Measurements from ENCODE around the gene SLC25A2.
A peak's percentile ranks its signal among the peaks of the same experiment; 100 is the strongest.
"Not testable (repeated sequence)": the region's sequence is repeated elsewhere in the genome, so short reads cannot be mapped to it uniquely, and the experiment has no call there.

Gene SLC25A2

DNA sequence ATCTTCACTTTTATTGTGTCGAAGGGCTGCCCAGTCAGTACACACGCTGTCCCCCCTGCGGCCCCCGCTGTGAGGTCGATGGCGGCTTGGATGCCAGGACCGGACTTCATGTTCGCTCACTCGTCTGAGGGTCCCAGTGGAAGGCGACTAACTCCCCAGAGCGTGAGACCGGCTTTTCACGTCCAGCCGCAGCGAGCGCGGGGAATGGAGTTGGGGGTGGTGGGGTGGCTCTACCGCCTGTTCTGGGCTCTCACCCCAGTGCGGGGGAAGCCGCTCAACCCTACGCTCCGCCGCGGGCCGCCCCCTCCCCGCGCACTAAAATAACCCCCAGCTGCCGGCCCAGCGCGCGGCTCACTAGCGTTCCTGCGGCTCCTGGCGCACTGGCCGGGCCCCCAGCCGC lies at the start of gene SLC25A2:
Gene SLC25A2 (minus strand): TSS at position 294 of the 400 bp plus-strand sequence. CDS start 184 bp downstream, at position 110.
- DNase-seq (ENCODE audit: low spot score), result no peak

DNA sequence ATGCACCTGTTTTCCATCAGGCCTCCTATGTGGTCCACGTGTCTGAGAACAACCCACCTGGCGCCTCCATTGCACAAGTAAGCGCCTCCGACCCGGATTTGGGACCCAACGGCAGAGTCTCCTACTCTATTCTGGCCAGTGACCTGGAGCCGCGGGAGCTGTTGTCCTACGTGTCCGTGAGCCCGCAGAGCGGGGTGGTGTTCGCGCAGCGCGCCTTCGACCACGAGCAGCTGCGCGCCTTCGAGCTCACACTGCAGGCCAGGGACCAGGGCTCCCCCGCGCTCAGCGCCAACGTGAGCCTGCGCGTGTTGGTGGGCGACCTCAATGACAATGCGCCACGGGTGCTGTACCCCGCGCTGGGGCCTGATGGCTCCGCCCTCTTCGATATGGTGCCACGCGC lies 47.7 kb upstream of the SLC25A2 start:
- no peak for DNase-seq (ENCODE audit: low spot score)

DNA sequence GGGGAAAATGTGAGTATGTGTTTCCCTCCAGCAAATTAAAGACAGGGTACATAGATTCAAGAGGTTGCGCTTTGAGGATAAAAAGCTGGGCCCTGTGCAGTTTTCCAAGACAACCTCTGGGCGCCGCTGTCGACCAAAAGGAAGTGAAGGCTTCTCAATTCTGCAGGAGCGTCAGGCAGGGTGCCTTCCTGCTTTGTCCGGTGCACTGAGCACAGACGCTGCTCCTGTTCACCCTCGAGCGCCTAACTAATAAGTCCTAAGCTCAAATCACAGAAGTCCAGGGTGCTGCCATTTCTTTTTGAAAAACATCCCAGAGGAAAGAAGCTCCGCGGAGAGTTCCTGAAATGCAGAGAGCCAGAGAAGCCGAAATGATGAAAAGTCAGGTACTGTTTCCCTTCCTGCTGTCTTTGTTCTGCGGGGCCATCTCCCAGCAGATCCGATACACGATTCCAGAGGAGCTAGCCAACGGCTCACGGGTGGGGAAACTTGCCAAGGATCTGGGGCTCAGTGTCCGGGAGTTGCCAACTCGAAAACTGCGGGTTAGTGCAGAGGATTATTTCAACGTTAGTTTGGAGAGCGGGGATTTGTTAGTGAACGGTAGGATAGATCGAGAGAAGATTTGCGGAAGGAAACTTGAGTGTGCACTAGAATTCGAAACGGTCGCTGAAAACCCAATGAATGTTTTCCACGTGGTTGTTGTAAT lies 46.2 kb upstream of the SLC25A2 start, which contains the start of gene PCDHGB1:
Gene PCDHGB1 (plus strand): TSS at position 183 of the 703 bp plus-strand sequence. CDS start 162 bp downstream, at position 345.
- peak; percentile 21 for DNase-seq (ENCODE audit: low spot score)

DNA sequence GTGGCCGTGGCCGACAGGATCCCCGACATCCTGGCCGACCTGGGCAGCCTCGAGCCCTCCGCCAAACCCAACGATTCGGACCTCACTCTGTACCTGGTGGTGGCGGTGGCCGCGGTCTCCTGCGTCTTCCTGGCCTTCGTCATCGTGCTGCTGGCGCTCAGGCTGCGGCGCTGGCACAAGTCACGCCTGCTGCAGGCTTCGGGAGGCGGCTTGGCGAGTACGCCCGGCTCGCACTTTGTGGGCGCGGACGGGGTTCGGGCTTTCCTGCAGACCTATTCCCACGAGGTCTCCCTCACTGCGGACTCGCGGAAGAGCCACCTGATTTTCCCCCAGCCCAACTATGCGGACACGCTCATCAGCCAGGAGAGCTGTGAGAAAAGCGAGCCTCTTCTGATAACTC lies 42.2 kb upstream of the SLC25A2 start:
- not testable (repeated sequence) for DNase-seq (ENCODE audit: low spot score)

DNA sequence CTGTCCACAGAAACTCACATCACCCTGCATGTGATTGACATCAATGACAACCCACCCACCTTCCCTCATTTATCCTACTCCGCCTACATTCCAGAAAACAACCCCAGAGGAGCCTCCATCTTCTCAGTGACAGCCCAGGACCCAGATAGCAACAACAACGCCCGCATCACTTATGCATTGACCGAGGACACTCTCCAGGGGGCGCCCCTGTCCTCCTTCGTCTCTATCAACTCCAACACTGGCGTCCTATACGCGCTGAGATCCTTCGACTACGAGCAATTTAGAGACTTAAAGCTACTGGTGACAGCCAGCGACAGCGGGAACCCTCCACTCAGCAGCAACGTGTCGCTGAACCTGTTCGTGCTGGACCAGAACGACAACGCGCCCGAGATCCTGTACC lies 41.5 kb upstream of the SLC25A2 start:
- DNase-seq (ENCODE audit: low spot score), result no peak

DNA sequence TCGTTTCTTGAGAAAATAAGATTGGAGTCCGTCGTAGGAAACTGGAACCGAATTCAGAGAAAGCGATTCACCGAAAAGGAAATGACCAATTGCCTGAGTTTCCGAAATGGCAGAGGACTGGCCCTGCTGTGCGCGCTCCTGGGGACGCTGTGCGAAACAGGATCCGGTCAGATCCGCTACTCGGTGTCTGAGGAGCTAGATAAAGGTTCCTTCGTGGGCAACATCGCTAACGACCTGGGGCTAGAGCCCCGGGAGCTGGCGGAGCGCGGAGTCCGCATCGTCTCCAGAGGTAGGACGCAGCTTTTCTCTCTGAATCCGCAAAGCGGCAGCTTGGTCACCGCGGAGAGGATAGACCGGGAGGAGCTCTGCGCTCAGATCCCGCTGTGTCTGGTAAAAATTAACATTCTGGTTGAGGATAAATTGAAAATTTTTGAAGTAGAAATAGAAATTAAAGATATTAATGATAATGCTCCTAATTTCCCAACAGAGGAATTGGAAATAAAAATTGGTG lies 40.2 kb upstream of the SLC25A2 start:
- DNase-seq (ENCODE audit: low spot score), result no peak

DNA sequence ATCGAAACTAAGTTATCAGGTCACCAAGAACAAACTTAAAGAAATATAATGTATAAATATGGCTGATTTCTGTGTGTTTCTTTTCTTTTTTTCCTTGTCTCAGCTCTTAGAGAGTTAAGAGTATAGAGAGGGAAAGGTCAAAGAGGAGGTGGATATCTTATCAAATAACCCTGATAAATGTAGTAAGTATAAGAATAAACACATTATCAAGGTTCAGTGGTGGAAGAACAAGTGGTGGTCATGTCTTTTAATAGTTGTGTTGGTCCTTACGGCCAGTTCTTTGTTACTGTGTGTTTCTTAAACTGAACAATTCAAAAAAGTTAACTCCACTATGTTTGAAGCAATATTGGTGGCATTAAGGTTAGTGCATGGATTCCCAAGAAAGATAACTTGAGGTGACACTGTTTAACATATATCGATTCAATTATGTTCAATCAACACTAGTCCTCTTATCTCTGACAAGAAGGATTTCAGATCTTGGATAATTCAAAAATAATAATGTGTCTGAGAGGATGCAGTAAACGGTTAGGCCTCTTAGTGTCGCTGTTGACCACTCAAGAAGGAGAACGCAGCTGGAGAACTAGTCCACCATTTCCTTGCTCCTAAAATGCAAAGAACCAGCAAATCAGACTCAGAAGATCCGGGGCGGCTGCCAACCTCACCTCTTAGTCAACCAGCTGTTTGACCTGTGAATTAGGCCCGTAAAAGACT lies 39.5 kb upstream of the SLC25A2 start, which contains the start of gene PCDHGA3:
Gene PCDHGA3 (plus strand): TSS at position 588 of the 711 bp plus-strand sequence. CDS start 205 bp downstream, outside the sequence.
- DNase-seq (ENCODE audit: low spot score), result no peak

DNA sequence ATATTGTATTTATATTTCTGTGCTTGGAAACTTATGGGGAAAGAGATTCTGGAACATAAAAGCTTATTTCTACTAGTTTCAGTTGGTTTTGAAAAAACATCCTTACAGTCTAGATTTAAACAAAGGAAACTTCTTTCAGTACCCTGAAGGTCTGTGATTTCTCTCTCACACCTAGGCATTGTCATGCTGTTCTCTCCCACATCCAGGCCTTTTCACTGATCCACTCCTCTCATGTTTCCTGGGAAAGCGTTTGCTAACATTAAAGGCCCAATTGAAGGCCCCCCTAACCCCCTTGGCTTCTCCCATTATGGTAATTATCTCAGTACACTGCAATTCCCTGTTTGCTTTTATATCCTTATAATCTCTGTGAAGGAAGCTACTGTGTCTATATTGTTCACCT lies 38.9 kb upstream of the SLC25A2 start:
- no peak for DNase-seq (ENCODE audit: low spot score)

DNA sequence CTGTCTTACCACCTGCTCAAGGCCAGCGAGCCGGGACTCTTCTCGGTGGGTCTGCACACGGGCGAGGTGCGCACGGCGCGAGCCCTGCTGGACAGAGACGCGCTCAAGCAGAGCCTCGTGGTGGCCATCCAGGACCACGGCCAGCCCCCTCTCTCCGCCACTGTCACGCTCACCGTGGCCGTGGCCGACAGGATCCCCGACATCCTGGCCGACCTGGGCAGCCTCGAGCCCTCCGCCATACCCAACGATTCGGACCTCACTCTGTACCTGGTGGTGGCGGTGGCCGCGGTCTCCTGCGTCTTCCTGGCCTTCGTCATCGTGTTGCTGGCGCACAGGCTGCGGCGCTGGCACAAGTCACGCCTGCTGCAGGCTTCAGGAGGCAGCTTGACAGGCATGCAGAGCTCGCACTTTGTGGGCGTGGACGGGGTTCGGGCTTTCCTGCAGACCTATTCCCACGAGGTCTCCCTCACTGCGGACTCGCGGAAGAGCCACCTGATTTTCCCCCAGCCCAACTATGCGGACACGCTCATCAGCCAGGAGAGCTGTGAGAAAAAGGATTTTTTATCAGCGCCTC lies 37.0 kb upstream of the SLC25A2 start:
- DNase-seq (ENCODE audit: low spot score), result not testable (repeated sequence)

DNA sequence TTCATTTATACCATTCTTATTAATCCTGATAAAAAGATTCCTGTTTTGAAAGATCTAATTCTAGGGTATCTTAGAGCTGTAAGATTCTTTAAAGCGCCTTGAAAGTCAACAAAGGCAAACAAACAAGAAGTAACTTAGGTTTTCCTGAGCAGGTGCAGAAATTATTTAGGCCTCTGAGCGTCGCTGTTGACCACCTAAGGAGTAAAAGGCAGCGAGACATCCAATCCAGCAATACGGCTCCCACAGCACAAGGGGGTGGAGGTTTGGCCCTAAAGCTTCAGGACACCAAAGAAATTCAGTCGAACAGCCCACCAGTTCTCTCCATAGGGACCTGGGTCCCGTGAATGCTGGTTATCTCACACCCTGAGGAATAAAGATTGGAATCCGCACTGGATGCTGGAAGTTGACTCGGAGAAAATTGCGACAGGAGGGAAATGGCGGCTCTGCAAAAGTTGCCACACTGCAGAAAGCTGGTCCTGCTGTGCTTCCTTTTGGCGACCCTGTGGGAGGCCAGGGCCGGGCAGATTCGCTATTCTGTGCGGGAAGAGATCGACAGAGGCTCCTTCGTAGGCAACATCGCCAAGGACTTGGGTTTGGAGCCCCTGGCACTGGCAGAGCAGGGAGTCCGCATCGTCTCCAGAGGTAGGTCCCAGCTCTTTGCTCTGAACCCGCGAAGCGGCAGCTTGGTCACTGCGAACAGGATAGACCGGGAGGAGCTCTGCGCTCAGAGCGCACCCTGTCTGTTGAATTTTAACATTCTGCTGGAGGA lies 34.9 kb upstream of the SLC25A2 start, which contains the start of gene PCDHGA2:
Gene PCDHGA2 (plus strand): TSS at position 223 of the 769 bp plus-strand sequence.
- DNase-seq (ENCODE audit: low spot score), result no peak

DNA sequence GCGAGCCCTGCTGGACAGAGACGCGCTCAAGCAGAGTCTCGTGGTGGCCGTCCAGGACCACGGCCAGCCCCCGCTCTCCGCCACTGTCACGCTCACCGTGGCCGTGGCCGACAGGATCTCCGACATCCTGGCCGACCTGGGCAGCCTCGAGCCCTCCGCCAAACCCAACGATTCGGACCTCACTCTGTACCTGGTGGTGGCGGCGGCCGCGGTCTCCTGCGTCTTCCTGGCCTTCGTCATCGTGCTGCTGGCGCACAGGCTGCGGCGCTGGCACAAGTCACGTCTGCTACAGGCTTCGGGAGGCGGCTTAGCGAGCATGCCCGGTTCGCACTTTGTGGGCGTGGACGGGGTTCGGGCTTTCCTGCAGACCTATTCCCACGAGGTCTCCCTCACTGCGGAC lies 28.7 kb upstream of the SLC25A2 start:
- DNase-seq (ENCODE audit: low spot score), result not testable (repeated sequence)

DNA sequence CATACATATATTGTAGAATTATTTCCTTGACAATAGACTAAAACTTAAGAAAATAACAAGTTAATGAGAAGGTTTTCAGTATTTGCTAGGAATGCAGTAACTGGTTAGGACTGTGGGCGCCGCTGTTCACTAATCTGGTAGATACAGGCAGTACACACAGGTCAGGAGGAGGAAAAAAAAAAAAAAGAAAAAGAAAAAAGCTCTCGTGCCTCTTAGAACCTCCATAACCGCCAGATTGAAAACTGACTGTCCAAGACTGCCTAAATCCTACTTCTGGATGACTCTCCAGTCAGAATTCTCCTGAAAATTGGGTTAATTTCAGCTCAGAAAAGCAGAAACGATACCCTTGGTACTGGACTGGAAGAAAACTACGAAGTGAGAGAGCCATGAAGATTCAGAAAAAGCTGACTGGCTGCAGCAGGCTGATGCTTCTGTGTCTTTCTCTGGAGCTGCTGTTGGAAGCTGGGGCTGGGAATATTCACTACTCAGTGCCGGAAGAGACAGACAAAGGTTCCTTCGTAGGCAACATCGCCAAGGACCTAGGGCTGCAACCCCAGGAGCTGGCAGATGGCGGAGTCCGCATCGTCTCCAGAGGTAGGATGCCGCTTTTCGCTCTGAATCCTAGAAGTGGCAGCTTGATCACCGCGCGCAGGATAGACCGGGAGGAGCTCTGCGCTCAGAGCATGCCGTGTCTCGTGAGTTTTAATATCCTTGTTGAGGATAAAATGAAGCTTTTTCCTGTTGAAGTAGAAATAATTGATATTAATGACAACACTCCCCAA lies 26.6 kb upstream of the SLC25A2 start, which contains the start of gene PCDHGA1:
Gene PCDHGA1 (plus strand): TSS at position 216 of the 782 bp plus-strand sequence.
- DNase-seq (ENCODE audit: low spot score), result no peak

DNA sequence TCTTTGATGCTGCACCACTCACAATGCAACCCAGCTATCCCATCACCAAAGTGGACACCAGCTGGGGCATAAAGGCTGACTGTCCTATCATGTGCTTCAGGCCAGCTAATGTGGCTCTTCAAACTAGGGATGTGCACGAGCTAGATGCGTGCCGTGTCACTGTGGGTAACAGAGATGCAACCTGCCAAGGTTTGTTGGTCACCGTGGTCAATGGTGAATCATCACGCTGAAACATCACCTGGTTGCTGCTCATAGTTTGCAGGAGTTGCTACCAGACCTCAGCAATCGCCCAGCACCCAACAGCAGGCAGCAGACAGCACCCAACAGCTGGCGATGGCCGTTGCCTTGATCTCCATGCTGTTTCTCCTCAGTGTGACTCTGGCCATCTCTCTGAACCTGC lies 24.4 kb upstream of the SLC25A2 start:
- DNase-seq (ENCODE audit: low spot score), result no peak

DNA sequence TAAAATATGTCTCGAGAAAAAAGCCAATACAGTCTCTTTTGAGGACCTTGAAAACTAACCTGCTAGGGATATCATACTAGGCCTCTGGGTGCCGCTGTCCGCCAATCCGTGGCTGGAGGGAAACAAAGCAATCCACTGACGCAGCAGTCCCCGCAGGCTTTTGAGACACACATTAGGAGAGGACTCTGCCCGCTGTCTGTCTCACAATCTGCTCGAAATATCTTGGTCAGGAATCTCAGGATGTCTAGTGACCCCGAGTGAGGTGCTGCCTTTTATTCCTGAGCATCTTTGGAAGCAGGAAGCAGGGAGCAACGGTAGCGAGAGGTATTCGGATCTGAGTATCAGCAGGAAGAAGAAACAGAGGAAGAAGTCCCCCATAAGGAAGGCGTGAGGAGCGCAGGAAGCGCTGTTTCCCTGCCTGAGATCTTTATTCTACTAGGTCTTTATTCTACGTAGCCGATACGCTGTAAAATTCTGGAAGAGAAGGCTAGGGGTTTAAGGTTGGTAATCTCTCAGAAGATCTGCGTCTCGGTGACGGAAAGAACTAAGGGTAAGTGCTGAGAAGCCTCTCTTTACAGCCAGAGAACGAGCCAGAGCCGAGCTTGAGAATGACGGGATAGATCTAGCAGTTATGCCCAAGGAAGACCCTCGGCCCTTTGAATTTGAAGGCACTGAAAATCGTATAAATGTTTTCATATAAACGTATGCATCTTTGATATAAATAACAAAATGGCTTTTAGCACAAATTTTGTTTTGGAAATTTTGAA lies 22.4 kb upstream of the SLC25A2 start:
- peak; percentile 50 for DNase-seq (ENCODE audit: low spot score)

DNA sequence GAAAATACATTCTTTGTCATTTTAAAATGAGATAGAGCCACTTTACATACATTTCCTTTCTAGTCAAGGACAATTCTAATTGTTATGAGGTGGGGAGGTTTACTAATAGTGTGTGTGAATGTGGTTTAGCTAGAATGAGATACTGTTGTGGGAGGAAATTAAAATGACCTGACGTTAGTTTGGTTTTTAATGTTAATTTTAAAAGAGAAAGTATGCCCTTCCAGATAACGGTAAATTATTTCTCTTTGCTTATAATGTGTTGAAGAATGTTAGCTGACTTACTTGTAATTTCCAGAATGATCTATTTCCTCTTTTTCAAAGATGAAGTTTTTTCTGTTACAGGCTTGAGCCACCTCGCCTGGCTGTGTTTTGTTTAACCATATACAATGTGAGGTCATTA lies 18.4 kb upstream of the SLC25A2 start:
- DNase-seq (ENCODE audit: low spot score), result no peak

DNA sequence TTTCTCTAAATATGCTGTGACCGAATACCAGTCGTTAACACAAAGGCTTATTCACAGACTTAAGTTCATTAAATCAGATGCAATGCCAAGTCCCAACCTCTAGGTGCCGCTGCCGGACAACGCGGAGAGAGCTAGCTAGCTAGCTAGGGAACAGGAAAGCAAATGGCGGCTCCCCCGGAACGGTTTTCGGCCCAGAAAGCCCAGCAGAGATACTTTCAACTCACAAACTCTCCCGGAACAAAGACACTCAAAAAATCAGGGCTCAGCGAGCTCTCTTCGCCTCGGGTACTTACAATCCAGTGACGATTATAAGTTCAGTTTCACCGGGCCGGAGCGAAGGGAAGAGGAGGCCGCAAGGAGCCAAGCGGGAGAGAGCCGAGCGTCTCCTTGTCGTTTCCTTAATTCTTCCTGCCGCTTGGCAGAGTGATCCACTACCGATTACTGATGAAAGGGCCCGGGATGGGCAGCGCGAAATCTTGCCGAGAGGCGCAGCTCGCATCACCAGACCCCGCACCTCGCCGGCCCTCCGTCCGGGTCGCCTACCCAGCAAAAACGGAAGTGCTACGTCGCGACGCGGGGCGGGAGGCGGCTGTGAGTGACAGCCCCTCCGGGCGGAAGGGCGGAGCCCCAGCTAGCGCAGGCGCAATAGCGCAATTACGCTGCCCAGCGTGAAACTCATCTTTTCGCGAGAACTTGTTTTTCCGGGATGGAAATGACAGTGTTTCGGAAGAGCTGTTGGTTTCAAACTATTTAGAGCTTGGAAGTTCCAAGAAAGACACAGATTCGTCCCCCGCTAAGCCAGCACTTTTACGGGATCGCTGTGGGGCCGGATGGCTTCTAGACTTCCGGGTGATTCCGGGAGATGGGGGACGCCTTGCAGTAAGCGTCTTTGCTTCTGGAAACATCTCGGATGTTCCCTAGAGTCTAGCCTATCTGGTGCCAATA lies 16.6 kb upstream of the SLC25A2 start, which contains the start of gene TAF7:
Gene TAF7 (minus strand): TSS at position 560 of the 945 bp plus-strand sequence. CDS start 740 bp downstream, outside the sequence.
- peak; percentile 92 for DNase-seq (ENCODE audit: low spot score)

DNA sequence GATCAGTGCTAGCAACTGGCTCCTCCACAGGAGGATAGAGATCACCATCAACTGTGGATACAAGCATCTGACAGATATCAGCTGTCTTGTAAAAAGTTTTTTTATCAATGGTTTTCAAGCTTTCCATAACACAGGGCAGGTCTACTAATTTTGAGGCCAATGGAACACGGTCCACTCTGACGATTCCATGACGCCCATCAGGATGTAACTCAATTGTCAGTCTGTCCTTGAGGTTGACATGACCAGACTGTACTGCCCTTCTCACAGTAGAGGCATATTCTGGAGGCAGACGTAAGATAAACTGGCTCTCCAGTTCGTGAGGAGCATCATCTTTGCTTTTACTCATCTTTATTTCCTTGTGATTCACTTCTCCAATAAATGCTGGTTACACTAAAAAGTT lies 15.8 kb upstream of the SLC25A2 start:
- no peak for DNase-seq (ENCODE audit: low spot score)

DNA sequence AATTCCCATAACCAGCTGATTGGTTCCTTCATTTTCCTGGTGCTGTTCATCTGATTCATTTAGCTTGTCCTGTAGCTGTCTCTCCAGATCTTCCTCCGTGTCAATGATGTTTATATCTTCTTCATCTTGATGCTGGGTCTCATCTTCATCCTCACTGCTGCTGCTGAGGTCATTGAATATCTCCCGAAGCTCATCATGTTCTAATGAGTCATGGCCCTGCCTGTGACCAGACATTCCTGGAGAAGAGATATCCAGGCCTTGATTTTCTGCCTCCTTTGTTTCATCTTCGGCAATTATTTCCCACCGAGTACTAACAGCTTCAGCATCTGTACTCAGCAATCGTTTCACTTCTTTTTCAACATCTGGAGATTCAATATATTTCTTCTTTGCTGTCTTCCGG lies 15.4 kb upstream of the SLC25A2 start:
- no peak for DNase-seq (ENCODE audit: low spot score)

DNA sequence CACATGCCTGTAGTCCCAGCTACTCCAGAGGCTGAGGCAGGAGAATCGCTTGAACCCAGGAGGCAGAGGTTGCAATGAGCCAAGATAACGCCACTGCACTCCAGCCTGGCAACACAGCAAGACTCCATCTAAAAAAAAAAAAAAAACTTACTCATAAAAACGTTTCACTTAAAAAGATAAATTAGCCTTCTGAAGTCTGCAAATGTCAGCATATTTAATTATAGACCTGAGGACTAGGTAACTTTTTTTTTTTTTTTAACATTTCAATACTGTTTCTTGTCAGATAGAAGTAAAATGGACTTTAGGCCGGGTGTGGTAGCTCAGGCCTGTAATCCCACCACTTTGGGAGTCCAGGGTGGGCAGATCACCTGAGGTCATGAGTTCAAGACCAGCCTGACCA lies 13.1 kb upstream of the SLC25A2 start:
- DNase-seq (ENCODE audit: low spot score), result not testable (repeated sequence)

All from SW480 (cell line).